Hematopoietic multipotent progenitor cell treated with erythropoietin and hydrocortisone succinate and interleukin-3 and kit ligand, for 17 days (in vitro differentiated cells): Measurements from ENCODE around the gene ANAPC4.
A peak's percentile ranks its signal among the peaks of the same experiment; 100 is the strongest.

Experiments used
- DNase-seq: peaks from one replicate; pipeline ENCODE4 v3.0.0-alpha.2; 2015; ENCODE audit warnings: low spot score

ANAPC4 gene

DNA sequence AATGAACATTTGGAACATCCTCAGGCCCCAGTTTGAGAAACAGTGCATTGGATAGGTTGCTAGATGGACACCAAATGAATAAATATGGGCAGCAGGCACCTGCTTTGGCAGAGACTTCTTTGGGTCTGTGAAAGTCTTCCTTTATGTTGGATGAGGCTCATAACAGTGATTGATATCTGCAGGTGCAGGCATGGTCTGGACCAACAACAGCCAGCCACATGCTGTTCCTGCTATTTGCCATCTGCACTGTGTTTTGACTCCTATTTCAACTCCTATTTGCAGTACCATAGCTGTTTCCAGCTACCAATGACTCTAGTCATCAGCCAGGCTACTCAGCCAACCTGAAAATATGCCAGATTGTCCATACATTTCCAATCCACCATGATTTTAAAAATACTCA lies 60.9 kb downstream of the ANAPC4 start:
- DNase-seq: no peak

DNA sequence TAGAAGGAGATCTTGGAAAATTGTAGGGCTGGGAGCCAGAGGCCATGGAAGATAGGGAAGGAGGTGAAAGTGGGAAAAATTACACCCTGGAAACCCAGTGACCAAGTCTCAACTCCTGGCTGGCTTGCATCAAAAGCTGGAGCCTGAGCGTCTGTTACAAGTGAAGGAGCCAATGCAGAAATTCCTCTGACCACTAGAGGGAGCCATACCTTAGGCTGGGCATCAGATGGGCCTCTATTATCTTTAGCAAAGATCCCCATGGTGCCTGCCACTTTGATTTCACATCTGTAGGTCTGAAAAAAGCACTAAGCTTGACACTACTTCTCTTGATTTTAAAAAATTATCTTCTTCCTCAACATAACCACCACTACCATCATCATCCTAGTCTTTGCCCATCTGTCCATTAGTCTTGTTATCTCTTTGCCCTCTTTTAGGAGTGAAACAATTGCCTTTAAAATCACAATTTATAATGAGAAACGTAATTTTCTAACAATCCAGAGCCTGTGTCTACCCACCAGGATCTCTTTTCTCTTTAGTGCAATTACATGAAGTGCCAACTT lies 62.9 kb downstream of the ANAPC4 start:
- DNase-seq: peak; percentile 65

DNA sequence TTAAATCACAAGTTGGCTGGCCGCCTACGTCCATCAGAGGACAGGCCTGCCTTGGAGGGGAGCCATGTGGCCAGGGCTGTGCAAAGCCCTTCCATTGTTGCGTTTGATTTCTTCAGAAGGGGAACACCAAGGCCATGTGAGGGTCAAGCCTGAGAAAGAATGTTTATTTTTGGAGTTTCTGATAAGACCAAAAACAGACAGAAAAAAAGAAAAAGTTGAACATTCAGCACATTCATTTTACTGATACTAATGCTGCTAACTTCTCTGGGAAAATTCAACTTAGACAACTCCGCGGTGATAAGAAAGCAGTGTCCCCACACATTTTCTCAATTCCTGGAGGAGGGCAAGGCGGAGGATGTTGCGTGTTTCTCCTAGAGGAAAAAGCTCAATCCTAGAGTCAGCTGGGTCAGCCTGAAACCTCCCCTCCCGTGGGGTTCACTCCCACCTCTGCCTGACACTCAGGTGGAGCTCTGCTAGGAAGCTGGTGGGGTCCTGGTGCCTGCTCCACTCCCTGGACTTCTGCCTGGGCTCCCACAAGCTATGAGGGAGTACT lies 63.5 kb downstream of the ANAPC4 start:
- DNase-seq: no peak

DNA sequence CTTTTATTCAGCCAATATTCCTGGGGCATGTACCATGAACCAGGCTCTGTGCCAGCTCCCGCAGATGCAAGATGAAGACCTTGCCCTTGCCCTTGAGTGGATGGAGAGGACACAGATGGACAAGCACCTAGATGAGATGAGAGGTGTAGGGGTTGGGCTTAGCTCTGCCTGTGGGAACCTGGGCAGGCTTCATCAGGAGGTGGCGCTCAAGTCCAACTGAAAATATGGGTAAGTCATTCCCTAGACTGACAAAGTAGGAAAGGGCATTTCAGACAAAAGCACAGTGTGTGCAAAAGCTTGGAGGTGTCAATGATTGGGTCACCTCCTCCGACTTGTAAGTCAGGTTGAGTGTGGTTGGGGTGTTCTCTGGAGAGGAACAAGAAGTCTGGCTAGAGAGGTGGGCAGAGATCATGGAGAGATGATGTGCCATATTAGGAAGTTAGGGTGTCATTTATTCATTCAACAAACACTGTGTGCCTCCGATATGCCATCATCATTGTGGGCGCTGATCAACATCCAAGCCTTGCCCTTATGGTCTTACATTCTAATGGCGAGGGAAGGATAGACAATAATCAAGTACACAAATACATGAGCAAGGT lies 64.6 kb downstream of the ANAPC4 start:
- no peak for DNase-seq

DNA sequence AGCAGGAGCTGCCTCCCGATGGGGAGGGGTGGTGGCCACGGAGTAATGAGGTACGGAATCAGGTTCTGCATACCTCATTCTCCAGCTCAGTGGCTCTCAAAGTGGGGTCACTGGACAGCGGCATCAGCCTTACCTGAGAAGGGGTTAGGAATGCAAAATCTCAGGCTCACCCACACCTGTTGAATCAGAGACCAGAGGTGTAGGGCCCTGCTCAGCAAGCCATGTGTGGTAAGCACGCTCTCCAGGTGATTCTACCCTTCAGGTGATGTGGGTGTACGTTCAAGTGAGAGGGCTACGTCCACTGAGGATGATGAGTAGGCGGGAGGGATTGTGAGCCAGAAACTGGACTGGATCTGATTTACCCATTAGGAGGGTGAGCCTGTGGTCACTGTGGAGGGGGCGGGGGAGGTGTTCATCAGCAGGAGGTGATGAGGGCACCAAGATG lies 65.8 kb downstream of the ANAPC4 start:
- DNase-seq: no peak

DNA sequence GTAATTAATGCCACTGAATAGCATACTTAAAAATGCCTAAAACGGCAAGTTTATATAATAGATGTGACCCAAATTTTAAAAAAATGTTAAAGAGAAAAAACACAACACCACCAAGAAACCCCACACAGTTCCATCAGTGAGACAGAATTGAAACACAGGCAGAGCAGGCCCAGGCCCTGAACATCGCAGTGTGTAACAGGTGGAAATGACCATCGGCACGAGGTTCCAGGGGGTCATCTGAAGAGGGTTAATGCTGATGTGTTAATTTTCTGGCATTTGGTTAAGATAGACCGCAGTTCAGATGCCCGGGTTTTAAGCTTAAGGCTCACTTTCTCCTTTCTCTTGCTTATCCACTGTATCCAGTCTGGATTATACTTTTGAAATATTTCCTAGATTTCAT lies 66.8 kb downstream of the ANAPC4 start:
- DNase-seq: no peak

DNA sequence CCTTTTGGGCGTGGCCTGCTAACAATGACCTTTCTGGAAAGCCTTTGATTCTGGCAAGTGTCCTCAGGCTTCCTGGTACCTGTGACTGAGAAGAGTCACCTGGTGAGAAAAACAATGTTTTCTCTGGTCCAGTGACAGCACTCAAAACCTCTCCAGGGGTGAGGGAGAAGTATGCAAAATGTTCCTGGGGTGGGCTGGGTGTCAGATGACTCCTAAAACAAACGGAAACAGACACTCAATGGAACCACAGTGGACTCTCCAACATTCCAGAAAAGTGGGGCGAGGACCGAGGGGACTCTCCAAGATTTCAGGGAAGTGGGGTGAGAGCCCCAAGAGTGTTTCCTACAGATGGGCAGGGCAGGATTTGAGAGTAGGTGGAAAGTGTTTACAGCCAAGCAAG lies 69.5 kb downstream of the ANAPC4 start:
- DNase-seq: no peak

DNA sequence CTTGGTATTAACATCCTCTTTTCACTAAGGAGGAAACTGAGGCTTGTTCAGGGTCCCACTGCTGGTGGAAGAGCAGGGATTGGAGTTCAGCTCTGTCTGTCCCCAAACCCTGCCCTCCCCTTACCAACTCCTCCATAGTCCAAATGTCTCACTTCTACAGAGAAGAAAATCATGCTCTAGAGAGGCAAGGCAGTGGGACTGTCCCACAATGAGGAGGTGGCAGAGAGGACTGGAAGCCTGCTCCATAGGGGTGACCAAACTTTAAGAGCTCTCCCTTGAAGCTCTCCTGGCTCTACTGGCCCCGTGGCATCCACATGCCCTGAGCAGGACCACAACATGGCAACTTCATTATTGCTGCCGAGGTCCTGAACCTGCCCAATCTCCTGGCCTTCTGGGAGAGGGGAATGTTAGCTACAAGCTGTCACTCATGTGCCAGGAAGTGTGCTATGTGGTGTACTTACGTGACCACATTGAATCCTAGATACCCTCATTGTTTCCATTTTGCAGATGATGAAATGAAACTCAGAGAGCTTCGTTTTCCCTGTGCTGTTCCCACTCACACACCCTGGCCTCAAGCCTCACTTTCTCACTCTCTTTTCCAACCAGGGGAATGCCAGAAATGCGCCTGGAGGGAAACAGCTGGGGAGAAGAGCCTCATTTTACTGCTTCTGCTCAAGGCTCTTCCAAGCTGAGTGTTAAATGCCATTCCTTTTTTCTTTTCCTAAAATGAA lies 71.5 kb downstream of the ANAPC4 start:
- no peak for DNase-seq

DNA sequence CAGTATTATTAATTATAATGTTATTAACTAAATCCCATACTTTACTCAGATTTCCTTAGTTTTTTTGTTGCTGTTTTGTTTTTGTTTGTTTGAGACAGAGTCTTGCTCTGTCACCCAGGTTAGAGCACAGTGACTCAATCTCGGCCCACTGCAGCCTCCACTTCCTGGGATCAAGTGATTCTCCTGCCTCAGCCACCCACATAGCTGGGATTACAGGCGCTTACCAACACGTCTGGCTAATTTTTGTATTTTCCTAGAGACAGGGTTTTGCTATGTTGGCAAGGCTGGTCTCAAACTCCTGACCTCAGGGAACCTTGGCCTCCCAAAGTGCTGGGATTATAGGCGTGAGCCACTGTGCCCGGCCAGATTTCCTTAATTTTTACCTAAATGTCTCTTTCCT lies 72.2 kb downstream of the ANAPC4 start:
- DNase-seq: no peak

DNA sequence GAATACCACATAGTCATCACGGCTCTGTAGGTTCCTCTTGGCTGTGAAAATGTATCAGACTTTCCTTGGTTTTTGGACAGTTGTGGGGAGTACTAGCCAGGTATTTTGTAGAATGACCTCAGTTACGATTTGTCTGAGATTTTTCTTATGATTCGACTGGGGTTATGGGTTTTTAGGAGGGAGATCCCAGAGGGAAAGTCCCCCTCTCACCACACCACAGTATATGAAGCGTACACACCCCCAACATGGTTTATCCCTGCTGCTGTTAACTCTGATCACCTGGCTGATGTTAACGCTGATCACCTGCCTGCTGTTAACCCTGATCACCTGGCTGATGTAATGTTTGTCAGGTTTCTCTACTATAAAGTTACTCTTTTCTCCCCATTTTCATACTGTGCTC lies 72.6 kb downstream of the ANAPC4 start:
- DNase-seq: no peak

DNA sequence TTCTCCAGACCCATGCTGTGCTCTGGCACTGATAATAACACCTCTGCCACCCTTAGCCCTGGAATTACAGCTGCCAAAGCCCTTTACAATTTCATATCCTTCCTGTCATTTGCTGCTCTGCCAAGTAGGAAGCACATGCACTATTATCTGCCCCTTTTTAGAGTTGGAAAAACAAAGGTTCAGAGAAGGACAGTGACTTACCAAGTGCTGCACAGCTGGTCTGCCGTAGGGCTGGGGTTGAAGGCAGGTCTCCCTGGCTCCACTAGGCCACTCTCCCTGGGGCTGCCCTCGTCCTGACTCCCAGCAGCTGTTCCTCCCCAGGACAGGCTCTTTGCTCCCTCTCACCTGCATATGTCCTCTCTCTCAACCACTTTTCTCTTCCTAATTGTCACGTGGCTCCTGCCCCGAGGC lies 73.4 kb downstream of the ANAPC4 start:
- DNase-seq: no peak

DNA sequence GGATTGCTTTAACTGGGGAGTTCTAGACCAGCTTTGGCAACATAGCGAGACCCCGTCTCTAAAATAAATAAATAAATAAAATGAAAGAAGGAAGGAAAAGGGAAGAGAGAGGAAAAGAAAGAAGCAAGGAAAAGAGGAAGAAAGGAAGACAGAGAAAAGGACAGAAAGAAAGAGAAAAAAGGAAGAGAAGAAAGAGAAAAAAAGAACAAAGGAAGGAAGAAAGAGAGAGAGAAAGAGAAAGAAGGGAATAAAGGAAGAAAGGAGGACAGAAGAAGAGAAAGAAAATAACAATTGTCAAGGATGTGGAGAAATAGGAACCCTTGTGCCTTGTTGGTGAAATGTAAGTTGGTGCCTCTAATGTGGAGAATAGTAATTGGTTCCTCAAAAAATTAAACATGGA lies 74.6 kb downstream of the ANAPC4 start:
- no peak for DNase-seq

DNA sequence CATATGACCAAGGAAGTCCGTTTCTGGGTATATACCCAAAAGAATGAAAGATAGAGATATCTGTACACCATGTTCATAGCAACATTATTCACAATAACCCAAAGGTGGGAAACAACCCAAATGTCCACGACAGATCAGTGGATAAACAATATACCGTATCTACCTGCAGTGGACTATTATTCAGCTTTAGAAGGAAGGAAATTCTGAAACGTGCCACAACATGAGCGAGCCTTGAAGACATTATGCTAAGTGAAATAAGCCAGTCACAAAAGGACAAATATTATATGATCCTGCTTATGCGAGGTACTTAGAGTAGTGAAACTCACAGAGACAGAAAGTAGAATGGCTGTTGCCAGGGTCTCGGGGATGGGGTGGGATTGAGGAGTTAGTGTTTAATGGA lies 75.0 kb downstream of the ANAPC4 start:
- DNase-seq: no peak

DNA sequence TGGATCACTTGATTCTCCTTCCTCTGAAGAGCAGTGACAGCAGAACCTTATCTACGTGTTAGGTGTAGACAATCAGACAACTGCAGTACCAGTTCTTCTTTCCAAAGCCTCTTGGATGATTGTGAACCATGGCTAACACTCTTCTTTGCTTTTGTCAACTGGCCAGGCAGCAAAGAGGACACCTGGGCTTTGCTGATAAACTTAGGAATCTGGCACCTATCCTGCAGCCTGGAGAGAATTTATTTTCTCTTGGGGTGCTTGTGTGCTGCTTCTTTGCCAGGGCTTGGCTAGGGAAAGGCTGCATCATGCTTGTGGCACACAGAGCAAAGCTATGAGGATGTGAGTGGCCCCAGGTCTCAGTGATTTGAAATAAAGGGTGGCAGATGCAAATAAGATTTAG lies 77.4 kb downstream of the ANAPC4 start:
- no peak for DNase-seq

DNA sequence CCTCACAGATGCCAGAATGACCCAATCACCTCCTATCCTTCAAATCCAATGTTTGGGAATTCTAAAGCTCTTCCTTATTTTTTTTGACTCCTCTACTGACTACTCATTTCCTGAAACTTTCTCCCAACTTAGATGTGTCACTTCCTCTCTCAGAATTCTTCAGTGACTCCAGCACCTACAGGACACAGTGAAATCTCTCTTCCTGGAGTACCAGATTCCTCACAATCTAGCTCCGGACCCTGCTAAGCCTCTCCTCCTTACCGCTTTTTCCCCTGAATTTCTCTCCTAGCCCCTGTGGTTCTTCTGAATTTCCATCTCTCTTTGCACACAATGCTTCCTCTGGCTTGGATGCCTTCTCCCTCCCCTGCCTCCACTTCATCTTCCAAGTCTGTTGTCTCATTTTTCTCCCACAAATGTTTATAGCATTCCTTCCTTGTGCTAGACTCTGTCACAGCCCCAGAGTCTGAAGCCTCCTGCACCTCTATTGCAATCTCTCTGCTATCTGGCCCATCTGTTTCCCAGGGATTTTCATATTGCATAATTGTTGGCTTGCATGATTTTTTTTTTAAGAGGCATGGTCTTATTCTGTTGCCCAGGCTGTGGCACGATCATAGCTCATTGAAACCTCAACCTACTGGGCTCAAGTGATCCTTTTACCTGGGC lies 80.1 kb downstream of the ANAPC4 start:
- no peak for DNase-seq

DNA sequence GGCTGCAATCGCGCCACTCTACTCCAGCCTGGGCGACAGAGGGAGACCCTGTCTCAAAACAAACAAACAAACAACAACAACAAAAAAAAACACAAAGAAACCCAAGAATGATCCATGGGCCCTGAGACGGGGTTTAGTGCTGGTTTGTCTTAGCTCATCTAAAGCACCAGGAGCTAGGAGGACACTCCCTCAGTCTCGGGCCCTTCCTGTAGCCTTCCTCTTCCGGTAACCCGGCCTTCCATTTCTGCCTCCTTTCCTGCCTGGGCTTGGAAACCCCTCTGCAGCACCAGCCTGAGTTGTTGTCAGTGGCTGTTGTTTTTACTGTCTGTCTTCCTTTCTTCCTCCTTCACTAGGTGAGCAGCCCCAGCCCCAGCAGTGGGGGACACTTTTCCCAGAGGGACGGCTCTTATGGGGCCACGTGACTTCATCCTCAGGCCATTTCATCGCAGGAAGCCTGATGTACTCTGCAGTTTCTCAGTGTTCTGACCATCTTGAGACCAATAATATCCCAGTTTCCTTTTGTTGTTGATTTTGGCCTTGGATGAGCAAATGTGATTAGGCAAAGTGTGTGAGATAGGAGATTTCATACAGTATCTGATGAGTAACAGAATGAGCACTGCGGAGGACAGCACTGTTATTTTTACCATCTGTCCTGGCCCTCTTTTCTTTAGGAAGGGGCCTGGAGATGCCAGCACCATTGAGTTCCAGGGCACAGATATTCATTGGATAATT lies 90.1 kb downstream of the ANAPC4 start:
- no peak for DNase-seq

DNA sequence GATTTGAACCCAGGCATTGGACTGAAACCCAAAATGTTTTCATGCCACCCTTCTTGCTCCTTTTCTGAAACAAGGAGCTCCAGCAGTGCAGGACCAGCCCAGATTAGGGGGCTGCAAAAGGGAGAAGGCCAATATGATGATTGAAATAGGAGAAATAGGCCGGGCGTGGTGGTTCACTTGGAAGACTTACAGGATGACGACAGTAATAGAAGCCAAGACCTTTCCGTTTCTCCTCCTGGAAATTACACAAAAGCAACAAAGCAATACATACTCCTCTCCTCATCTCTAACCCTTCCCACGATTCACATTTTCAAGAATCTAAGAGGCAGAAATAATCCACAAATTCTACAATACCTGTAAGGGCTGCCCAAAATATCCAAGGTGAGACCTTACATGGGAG lies 90.8 kb downstream of the ANAPC4 start:
- no peak for DNase-seq
